GM19372 (cell line): ENCODE results near the gene FAM124A.

Experiments used
- ATAC-seq: cut with Tn5 transposase; IDR thresholded peaks from one replicate; pipeline ENCODE4 v1.9.1; 2021; ENCODE audit warnings: mild to moderate bottlenecking, low read depth, moderate library complexity; ENCODE audit not compliant: unreplicated experiment

FAM124A gene

GRCh38 chr13:51292000-51292565 lies 69.9 kb downstream of the FAM124A start:
- ATAC-seq: no peak

- no peak for ATAC-seq
These were observed 75.4 kb downstream of the FAM124A start for GRCh38 chr13:51297556-51297955.

GRCh38 chr13:51298812-51299211 lies 76.6 kb downstream of the FAM124A start:
- no peak for ATAC-seq

GRCh38 chr13:51303063-51303552 lies 80.9 kb downstream of the FAM124A start:
- no peak for ATAC-seq

- no peak for ATAC-seq
These were observed 81.7 kb downstream of the FAM124A start for GRCh38 chr13:51303882-51304281.

GRCh38 chr13:51305271-51305967 lies 83.2 kb downstream of the FAM124A start:
- ATAC-seq: no peak

GRCh38 chr13:51308781-51309180 lies 86.6 kb downstream of the FAM124A start:
- ATAC-seq: no peak

GRCh38 chr13:51311231-51311630 lies 89.0 kb downstream of the FAM124A start:
- ATAC-seq: no peak

- no peak for ATAC-seq
These were observed 89.8 kb downstream of the FAM124A start for GRCh38 chr13:51311957-51312520.

- no peak for ATAC-seq
These were observed 91.4 kb downstream of the FAM124A start for GRCh38 chr13:51313619-51314018.

GRCh38 chr13:51317262-51317661 lies 95.1 kb downstream of the FAM124A start:
- ATAC-seq: no peak

- ATAC-seq: no peak
These were observed 95.8 kb downstream of the FAM124A start for GRCh38 chr13:51318015-51318414.

- ATAC-seq: no peak
These were observed 96.7 kb downstream of the FAM124A start for GRCh38 chr13:51318876-51319275.

- ATAC-seq: no peak
These were observed 99.6 kb downstream of the FAM124A start for GRCh38 chr13:51321836-51322235.

- ATAC-seq: no peak
These were observed 100.6 kb downstream of the FAM124A start for GRCh38 chr13:51322826-51323225.

GRCh38 chr13:51323824-51324511 lies 101.8 kb downstream of the FAM124A start:
- no peak for ATAC-seq

GRCh38 chr13:51324714-51325420 lies 102.7 kb downstream of the FAM124A start:
- no peak for ATAC-seq

GRCh38 chr13:51325837-51326236 lies 103.6 kb downstream of the FAM124A start:
- ATAC-seq: no peak

- no peak for ATAC-seq
These were observed 104.6 kb downstream of the FAM124A start for GRCh38 chr13:51326777-51327176.

- no peak for ATAC-seq
These were observed 105.8 kb downstream of the FAM124A start for GRCh38 chr13:51327961-51328360.

GRCh38 chr13:51328488-51328887 lies 106.3 kb downstream of the FAM124A start:
- ATAC-seq: no peak
